Posterior cingulate gyrus (tissue), 11 donors: ENCODE measurements around the gene PNMA6E.

Experiments used
- DNase-seq, 10 donors: peaks; one replicate each; pipeline versions ENCODE4 v3.0.0 to v3.0.0-alpha.2; 2020 to 2021; ENCODE audit warnings: mixed read lengths in 3 of 10
- intact Hi-C: fragments of 100-400 bp; cut with DNase I; formaldehyde crosslinking; loops from one replicate; pipeline ENCODE4 v1.15.1; 2023

Gene PNMA6E

GRCh38 chrX:153439977-153440376 lies 38.8 kb upstream of the PNMA6E start:
- peak in 1 of 10 donors; percentile 28 for DNase-seq
- intact Hi-C loops = no loop called here

DNA sequence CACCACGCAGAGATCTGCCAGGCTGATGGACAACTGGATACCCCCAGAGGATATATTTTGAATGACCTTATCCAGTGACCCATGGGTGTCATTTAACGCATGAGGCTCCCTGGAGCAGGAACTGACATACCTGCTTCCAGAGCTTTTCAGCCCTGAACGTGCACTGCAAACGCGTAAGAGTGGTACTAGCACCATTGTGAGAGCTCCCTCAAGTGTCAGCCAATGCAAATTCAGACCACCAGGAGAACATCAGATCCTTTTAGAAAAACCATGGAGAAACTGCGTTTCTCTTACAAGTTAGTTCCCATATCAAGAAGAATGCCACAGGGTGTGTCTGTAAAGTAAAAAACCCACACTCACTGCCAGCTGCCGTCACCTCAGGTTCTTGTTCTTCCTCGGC lies 37.4 kb upstream of the PNMA6E start:
- peak in 2 of 10 donors; percentile 16 to 79 for DNase-seq

DNA sequence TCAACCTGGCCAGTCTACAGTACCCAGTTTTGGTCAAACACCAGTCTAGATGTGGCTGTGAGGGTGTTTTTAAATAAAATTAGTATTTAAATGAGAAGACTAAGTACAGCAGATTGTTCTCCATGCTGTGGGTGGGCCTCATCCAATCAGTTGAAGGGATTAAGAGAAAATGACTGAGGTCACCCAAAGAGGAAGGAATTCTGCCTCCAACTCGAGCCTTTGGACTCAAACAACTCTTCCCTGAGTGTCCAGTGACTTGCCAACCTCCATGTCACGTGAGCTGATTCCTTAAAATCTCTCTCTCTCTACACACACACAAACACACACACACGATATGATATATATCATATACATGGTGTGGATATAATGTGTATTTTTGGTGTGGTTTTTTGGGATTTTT lies 34.7 kb upstream of the PNMA6E start:
- no peak for DNase-seq
- intact Hi-C loops = no loop called here

More for the DNA sequence above, 37.4 kb upstream of the PNMA6E start:
- intact Hi-C loops = no loop called here

- intact Hi-C loops = no loop called here
These were observed 33.7 kb upstream of the PNMA6E start for GRCh38 chrX:153434801-153435200.

GRCh38 chrX:153433781-153434285 lies 32.7 kb upstream of the PNMA6E start:
- intact Hi-C loops = no loop called here
- DNase-seq = peak in 1 of 10 donors; percentile 72

More at GRCh38 chrX:153434801-153435200, 33.7 kb upstream of the PNMA6E start:
- peak in 1 of 10 donors; percentile 62 for DNase-seq

- DNase-seq = peak in 1 of 10 donors; percentile 73
- intact Hi-C loops = no loop called here
These were observed 32.1 kb upstream of the PNMA6E start for GRCh38 chrX:153433161-153433680.

GRCh38 chrX:153430796-153431195 lies 29.6 kb upstream of the PNMA6E start:
- DNase-seq = no peak
- intact Hi-C loops = no loop called here

- DNase-seq = no peak
- intact Hi-C loops = no loop called here
These were observed 25.1 kb upstream of the PNMA6E start for GRCh38 chrX:153426204-153426603.

GRCh38 chrX:153423652-153424051 lies 22.5 kb upstream of the PNMA6E start:
- peak in 1 of 10 donors; percentile 84 for DNase-seq
- intact Hi-C loops = no loop called here

DNA sequence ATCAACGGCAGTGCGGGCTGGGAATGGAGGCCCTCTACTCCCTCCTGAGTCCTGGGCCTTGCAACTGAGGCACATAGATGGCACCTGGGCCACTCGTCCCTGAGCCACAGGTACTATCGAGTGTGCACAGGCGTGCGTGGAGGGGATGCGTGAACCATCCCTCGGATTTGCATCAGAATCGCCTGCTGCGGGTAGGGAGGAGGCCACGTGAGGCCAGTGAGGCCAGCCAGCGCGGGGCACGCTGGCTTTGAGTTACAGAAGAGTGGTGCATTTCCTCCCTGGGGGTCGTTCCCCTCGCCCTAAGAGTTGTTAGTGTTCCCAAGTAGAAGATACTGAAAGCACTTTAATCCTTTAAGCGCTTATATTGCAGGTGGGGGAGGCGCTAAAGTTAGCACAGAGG lies 20.7 kb upstream of the PNMA6E start:
- DNase-seq = no peak
- intact Hi-C loops = no loop called here

- intact Hi-C loops = no loop called here
- DNase-seq = no peak
These were observed 19.9 kb upstream of the PNMA6E start for GRCh38 chrX:153420851-153421599.

DNA sequence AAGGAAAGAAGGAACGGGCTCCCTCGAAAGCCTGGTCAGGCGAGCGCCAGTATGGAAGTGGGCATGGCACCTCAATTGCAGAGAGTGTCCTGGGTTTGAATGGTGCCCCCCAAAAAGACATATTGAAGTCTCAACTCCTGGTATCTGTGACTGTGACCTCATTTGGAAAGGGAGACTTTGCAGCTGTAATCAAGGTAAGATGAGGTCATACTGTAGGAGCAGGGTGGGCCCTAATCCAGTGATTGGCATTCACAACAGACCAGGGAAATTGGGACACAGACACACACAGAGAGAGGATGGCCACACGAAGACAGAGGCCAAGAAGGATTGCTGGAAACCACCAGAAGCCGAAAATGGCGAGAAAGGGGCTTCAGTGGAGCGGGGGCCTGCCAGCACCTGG lies 16.5 kb upstream of the PNMA6E start:
- DNase-seq = no peak
- intact Hi-C loops = no loop called here

- intact Hi-C loops = no loop called here
- DNase-seq = peak in 1 of 10 donors; percentile 23
These were observed 15.8 kb upstream of the PNMA6E start for GRCh38 chrX:153416781-153417450.

- intact Hi-C loops = no loop called here
- no peak for DNase-seq
These were observed 13.8 kb upstream of the PNMA6E start for GRCh38 chrX:153414856-153415510.

DNA sequence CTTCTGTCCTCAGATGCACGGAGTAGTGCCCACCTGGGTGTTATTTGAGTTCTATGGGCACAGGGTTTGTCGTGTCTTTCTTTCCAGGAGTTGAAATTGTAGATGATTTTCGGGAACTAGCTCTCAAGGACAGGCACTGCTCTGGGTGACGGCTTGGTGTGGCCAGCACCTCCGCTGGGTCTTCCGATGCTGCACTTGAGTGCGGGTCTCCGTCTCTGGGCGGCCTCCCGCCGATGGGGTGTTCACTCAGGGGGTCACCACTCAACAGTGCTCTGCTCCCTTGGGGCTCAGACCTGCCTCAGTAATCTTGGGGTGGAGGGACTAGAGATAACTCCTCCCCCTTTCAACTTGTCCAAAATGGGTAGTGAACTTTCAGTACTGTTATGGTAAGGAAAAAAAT lies 12.6 kb upstream of the PNMA6E start:
- intact Hi-C loops = no loop called here
- no peak for DNase-seq

GRCh38 chrX:153412746-153413720 lies 11.9 kb upstream of the PNMA6E start:
- no peak for DNase-seq
- intact Hi-C loops = no loop called here

GRCh38 chrX:153411988-153412574 lies 10.9 kb upstream of the PNMA6E start:
- intact Hi-C loops = no loop called here
- peak in 1 of 10 donors; percentile 81 for DNase-seq

GRCh38 chrX:153411255-153411987 lies 10.3 kb upstream of the PNMA6E start, which contains the start of gene ZFP92:
Gene ZFP92 (plus strand): TSS chrX:153411472. CDS start chrX:153418323, 6,851 bp downstream.
- intact Hi-C loops = no loop called here
- peak in 5 of 10 donors; percentile 10 to 87 (median 31) for DNase-seq

DNA sequence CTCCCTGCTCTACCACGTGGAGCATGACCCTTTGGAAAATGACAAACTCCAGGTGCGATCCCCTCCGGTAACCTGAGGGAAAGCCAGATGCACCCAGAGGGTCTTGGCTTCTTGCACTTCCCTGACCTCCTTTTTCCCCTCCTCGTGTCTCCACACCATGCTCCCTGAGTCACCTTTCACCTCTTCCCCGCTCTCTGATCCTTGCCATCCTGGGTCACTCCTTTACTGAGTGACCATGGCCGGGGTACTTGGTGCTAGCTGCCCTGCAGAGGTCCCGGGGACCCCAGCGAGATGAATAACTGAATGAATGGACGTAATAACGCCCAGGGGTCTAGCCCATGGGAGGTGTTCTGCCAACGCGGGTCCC lies 9.7 kb upstream of the PNMA6E start:
- no peak for DNase-seq
- intact Hi-C loops = no loop called here
